H1 (cell line): ENCODE measurements around the gene PARK7. TPM values are rescaled to one million over a fixed set of nuclear protein-coding genes. Genes with fewer than 3 reads are reported as not detected.

ENCODE experiments used
- CTCF ChIA-PET: fragments of 300-600 bp; sonication (Branson Sonifier 250); formaldehyde crosslinking; loops from one replicate; lab custom pipeline; 2021; ENCODE audit not compliant: partially characterized antibody; lab: Charles Lee
- POLR2A ChIA-PET: fragments of 300-600 bp; sonication (Branson Sonifier 250); formaldehyde crosslinking; loops from one replicate; lab custom pipeline; 2021; ENCODE audit warnings: inconsistent platforms; ENCODE audit not compliant: partially characterized antibody; lab: Charles Lee
- DNase-seq, 2 experiments: peaks; one replicate each; pipeline versions ENCODE4 v3.0.0 to v3.0.0-alpha.2; 2010 to 2022; ENCODE audit warnings: low spot score in 2 of 2, low read depth in 1 of 2, mixed read lengths in 1 of 2
- FAIRE-seq: peaks from 2 replicates; lab custom pipeline; 2011; peaks lifted over from hg19 to GRCh38; lab: Jason Lieb, UNC
- H2AFZ ChIP-seq: 2 replicates; pipeline ENCODE4 v1.8.1; 2012; ENCODE audit warnings: low read length, inconsistent platforms
- H2AK5ac ChIP-seq: 2 replicates; pipeline ENCODE4 v1.6.1; 2013; ENCODE audit warnings: low read depth, low read length
- H2BK120ac ChIP-seq: replicated peaks from 2 replicates; pipeline ENCODE3; 2013; ENCODE audit warnings: low read depth, low read length, inconsistent platforms
- H2BK12ac ChIP-seq: 2 replicates; pipeline ENCODE4 v1.6.1; 2013; ENCODE audit warnings: low read depth, low read length
- H2BK15ac ChIP-seq: 2 replicates; pipeline ENCODE4 v1.6.1; 2013; ENCODE audit warnings: low read length
- H2BK20ac ChIP-seq: 2 replicates; pipeline ENCODE4 v1.6.1; 2013; ENCODE audit warnings: low read length
- H2BK5ac ChIP-seq: 2 replicates; pipeline ENCODE4 v1.6.1; 2013; ENCODE audit warnings: low read depth, low read length
- H3K14ac ChIP-seq: 2 replicates; pipeline ENCODE4 v1.6.1; 2013; ENCODE audit warnings: inconsistent platforms; ENCODE audit not compliant: insufficient read length
- H3K18ac ChIP-seq: 2 replicates; pipeline ENCODE4 v1.6.1; 2013; ENCODE audit warnings: low read length; ENCODE audit errors: extremely low read depth
- H3K23ac ChIP-seq: 2 replicates; pipeline ENCODE4 v1.6.1; 2013; ENCODE audit warnings: inconsistent platforms; ENCODE audit not compliant: insufficient read length
- H3K23me2 ChIP-seq: 2 replicates; pipeline ENCODE4 v1.6.1; 2013; ENCODE audit warnings: low read depth, low read length
- H3K27ac ChIP-seq: 2 replicates; pipeline ENCODE4 v1.6.1; 2011; ENCODE audit warnings: low read depth, low read length, inconsistent platforms
- H3K27me3 ChIP-seq, 4 experiments: replicated peaks in 1 of 4; 1 replicate in 1 of 4; 2 replicates in 3 of 4; pipeline versions ENCODE4 v1.6.1 to v1.8.1; 2011 to 2013; ENCODE audit warnings: low read length in 3 of 4, mild to moderate bottlenecking in 3 of 4, inconsistent platforms in 2 of 4, mixed read lengths in 2 of 4, moderate library complexity in 1 of 4; ENCODE audit not compliant: control insufficient read depth in 3 of 4, insufficient read depth in 3 of 4; ENCODE audit errors: extremely low read depth in 1 of 4
- H3K36me3 ChIP-seq, 4 experiments: 2 replicates each; pipeline versions ENCODE4 v1.6.1 to v1.8.1; 2011 to 2013; ENCODE audit warnings: mild to moderate bottlenecking in 4 of 4, low read length in 3 of 4, moderate library complexity in 2 of 4, control low read depth in 1 of 4, inconsistent platforms in 1 of 4; ENCODE audit not compliant: insufficient read depth in 4 of 4, control insufficient read depth in 2 of 4
- H3K4ac ChIP-seq: replicated peaks from 2 replicates; pipeline ENCODE3; 2013; ENCODE audit warnings: low read length, low read depth, mixed read lengths, inconsistent platforms; ENCODE audit not compliant: insufficient read length
- H3K4me1 ChIP-seq, 4 experiments: replicated peaks in 1 of 4; 1 replicate in 1 of 4; 2 replicates in 3 of 4; pipeline versions ENCODE4 v1.6.1 to v1.8.1; 2011 to 2013; ENCODE audit warnings: low read length in 3 of 4, inconsistent platforms in 2 of 4, mixed read lengths in 1 of 4; ENCODE audit not compliant: insufficient read depth in 4 of 4, control insufficient read depth in 3 of 4
- H3K4me2 ChIP-seq, 2 experiments: 2 replicates each; pipeline versions ENCODE4 v1.6.1 to v1.8.1; 2011 to 2013; ENCODE audit warnings: low read depth in 2 of 2, low read length in 2 of 2, control low read depth in 1 of 2, inconsistent platforms in 1 of 2, mild to moderate bottlenecking in 1 of 2; ENCODE audit not compliant: insufficient read depth in 1 of 2
- H3K4me3 ChIP-seq, 4 experiments: fragments of 200-600, 300-600 bp in 1 of 4; sonication (generic), shearing (Covaris generic), sonication (Bioruptor Twin) in 1 of 4; 2 replicates each; pipeline versions ENCODE4 v1.5.1 to v1.8.1; 2011 to 2016; ENCODE audit warnings: low read length in 4 of 4, low read depth in 3 of 4, control low read depth in 2 of 4, inconsistent platforms in 2 of 4, mild to moderate bottlenecking in 2 of 4, mixed read lengths in 1 of 4, moderate library complexity in 1 of 4; ENCODE audit not compliant: insufficient read depth in 2 of 4; ENCODE audit errors: extremely low read depth in 1 of 4
- H3K56ac ChIP-seq: replicated peaks from 2 replicates; pipeline ENCODE3; 2013; ENCODE audit warnings: low read depth, mild to moderate bottlenecking, mixed read lengths, low read length, inconsistent platforms; ENCODE audit not compliant: insufficient read length
- H3K79me1 ChIP-seq: 2 replicates; pipeline ENCODE4 v1.6.1; 2013; ENCODE audit warnings: low read depth, low read length, control low read depth
- H3K79me2 ChIP-seq, 2 experiments: 2 replicates each; pipeline versions ENCODE4 v1.6.1 to v1.8.1; 2012 to 2013; ENCODE audit warnings: low read length in 2 of 2, mild to moderate bottlenecking in 2 of 2, inconsistent platforms in 1 of 2; ENCODE audit not compliant: insufficient read depth in 2 of 2, control insufficient read depth in 1 of 2
- H3K9ac ChIP-seq, 4 experiments: replicated peaks in 1 of 4; 1 replicate in 1 of 4; 2 replicates in 3 of 4; pipeline versions ENCODE4 v1.6.1 to v1.8.1; 2011 to 2013; ENCODE audit warnings: low read depth in 3 of 4, low read length in 3 of 4, control low read depth in 2 of 4, mild to moderate bottlenecking in 2 of 4, moderate library complexity in 2 of 4, inconsistent platforms in 1 of 4; ENCODE audit errors: extremely low read depth in 1 of 4
- H3K9me3 ChIP-seq, 2 experiments: 2 replicates each; pipeline versions ENCODE4 v1.6.1 to v1.8.1; 2012 to 2013; ENCODE audit warnings: mild to moderate bottlenecking in 2 of 2, moderate library complexity in 2 of 2, control low read depth in 1 of 2, inconsistent platforms in 1 of 2, low read depth in 1 of 2, low read length in 1 of 2, mixed read lengths in 1 of 2; ENCODE audit not compliant: insufficient read depth in 2 of 2
- H4K20me1 ChIP-seq, 2 experiments: replicated peaks in 1 of 2; 2 replicates each; pipeline versions ENCODE3 to v1.8.1; 2011 to 2013; ENCODE audit warnings: inconsistent platforms in 2 of 2, low read length in 2 of 2, mild to moderate bottlenecking in 1 of 2; ENCODE audit not compliant: insufficient read depth in 2 of 2, control insufficient read depth in 1 of 2
- H4K5ac ChIP-seq: 2 replicates; pipeline ENCODE4 v1.6.1; 2013; ENCODE audit warnings: low read length, low read depth, mixed read lengths, inconsistent platforms; ENCODE audit not compliant: insufficient read length
- H4K8ac ChIP-seq: 2 replicates; pipeline ENCODE4 v1.8.0; 2013; ENCODE audit warnings: mild to moderate bottlenecking, moderate library complexity, low read length, inconsistent platforms; ENCODE audit not compliant: insufficient read depth; ENCODE audit errors: extremely low read depth
- H4K91ac ChIP-seq: replicated peaks from 2 replicates; pipeline ENCODE3; 2013; ENCODE audit warnings: low read length, mixed read lengths, inconsistent platforms; ENCODE audit not compliant: insufficient read length
- POU5F1 ChIP-seq: IDR thresholded peaks from 2 replicates; pipeline ENCODE4 v1.6.1; 2011; ENCODE audit warnings: low read depth, mild to moderate bottlenecking, low read length, moderate library complexity
- WGBS, 2 experiments: shearing (Covaris generic) in 1 of 2; methylation state at CpG; one replicate each; pipeline versions ENCODE4 v1.1.6 to v1.1.7; 2013 to 2015; ENCODE audit warnings: low lambda C conversion rate in 2 of 2, mixed read lengths in 2 of 2, inconsistent platforms in 1 of 2, low coverage in 1 of 2, missing lambda C conversion rate in 1 of 2; ENCODE audit not compliant: insufficient replicate concordance in 2 of 2, insufficient coverage in 1 of 2, insufficient read length in 1 of 2; ENCODE audit errors: extremely low coverage in 1 of 2, missing lambda C conversion rate in 1 of 2; 5-methylcytosine and 5-hydroxymethylcytosine counted together
- polyA plus RNA-seq, 7 experiments: library from polyadenylated mRNA; depleted of rRNA in 3 of 7; stranded (reverse) in 5 of 7; unstranded in 2 of 7; fragments of >200 nt in 5 of 7; fragments of 200-250 nt in 2 of 7; gene quantifications; 1 replicate in 5 of 7; 2 replicates in 1 of 7; 4 replicates in 1 of 7; pipeline versions ENCODE4 v1.2.1 to v1.2.3, GENCODE V29; 2011 to 2013; ENCODE audit warnings: missing spikeins in 2 of 7, mixed read lengths in 2 of 7
- total RNA-seq: library from RNA; stranded (reverse); fragmentation: NEBNext Ultra II Directional; extraction: Animal tissue kit (Norgen Biotek cat#: 25700); gene quantifications from 2 replicates; pipeline ENCODE4 v1.2.1, GENCODE V29; 2021

The PARK7 gene
- total and polyA plus RNA-seq, 2 of the 8 experiments (the other 6 are each of a cell fraction or from before 2014, with no cell fraction given): 206 to 383 TPM

DNA sequence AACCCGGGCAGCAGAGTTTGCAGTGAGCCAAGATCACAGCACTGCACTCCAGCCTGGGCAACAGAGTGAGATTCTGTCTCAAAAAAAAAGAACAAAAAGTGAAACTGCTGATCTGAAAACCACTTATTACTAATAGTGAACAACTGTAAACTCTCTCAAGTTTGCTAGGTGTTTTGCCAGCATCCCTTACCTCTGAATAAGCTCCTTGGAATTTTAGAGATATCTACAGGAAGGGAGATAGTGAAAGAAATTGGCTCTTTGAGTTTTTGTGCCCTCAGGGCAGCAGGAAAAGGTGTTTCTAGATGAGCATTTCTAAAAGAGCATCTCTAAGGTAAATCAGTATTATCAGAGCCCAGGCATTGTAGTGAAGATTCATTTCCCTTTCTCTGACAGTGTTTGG is 27.1 kb downstream of the PARK7 start:
- 80% methylated on average over 1 of the region's 1 CpG; no CpG with 5 or more reads in 1 of the 2 experiments for WGBS, 2 experiments
- H2BK120ac ChIP-seq: no peak overlapping the region
- H3K36me3 ChIP-seq: peaks cover 5 to 38% (median 22%) of the 10 kb centered on the region in 4 experiments
- H3K27me3 ChIP-seq: no peaks in the 10 kb centered on the region
- H3K9me3 ChIP-seq: no peaks in the 10 kb centered on the region
- H2AK5ac ChIP-seq: no peak overlapping the region
- H4K5ac ChIP-seq: no peak overlapping the region
- peaks cover 3% of the 10 kb centered on the region; the same call in 1 of the 2 replicates for H3K79me1 ChIP-seq
- H3K9ac ChIP-seq: no peak overlapping the region
- H3K4me2 ChIP-seq: no peak overlapping the region
- H3K23me2 ChIP-seq: peaks cover 7% of the 10 kb centered on the region; the same call in 1 of the 2 replicates
- no peak overlapping the region for H3K56ac ChIP-seq
- H3K4me3 ChIP-seq: no peak overlapping the region
- DNase-seq (no peak), FAIRE-seq (no peak)
- no peak overlapping the region for H3K18ac ChIP-seq
- peaks cover 0 to 6% (median under 1%) of the 10 kb centered on the region in 4 experiments; a peak in 4 of 7 replicates for H3K4me1 ChIP-seq
- no peak overlapping the region for H3K14ac ChIP-seq
- H2BK15ac ChIP-seq: no peak overlapping the region
- no peak overlapping the region for H4K8ac ChIP-seq
- no peak overlapping the region for H2BK5ac ChIP-seq
- no peak overlapping the region for H2BK12ac ChIP-seq
- H2AFZ ChIP-seq: no peak overlapping the region
- CTCF ChIA-PET: interaction anchor here (0.6 to 4.3 kb wide), 6 partner anchors 14 to 1017 kb away, joined by 3 to 23 read pairs (median 8); no protein-coding TSS in a partner anchor
- POLR2A ChIA-PET: interaction anchor here (0.6 to 1.5 kb wide), 5 partner anchors 10 to 326 kb away, joined by 3 to 4 read pairs (median 4); partner anchors contain the start of gene PARK7
- H2BK20ac ChIP-seq: no peak overlapping the region
- H4K91ac ChIP-seq: no peak overlapping the region
- no peak for TF ChIP-seq POU5F1
- no peak overlapping the region for H3K4ac ChIP-seq
- H3K27ac ChIP-seq: no peak overlapping the region
- peaks cover 0 to 6% of the 10 kb centered on the region in 2 experiments for H4K20me1 ChIP-seq
- no peak overlapping the region for H3K23ac ChIP-seq
- H3K79me2 ChIP-seq: no peaks in the 10 kb centered on the region
